RKO (cell line): ENCODE data around the gene PPIP5K2.
"Not testable (repeated sequence)": the region's sequence is repeated elsewhere in the genome, so short reads cannot be mapped to it uniquely, and the experiment has no call there.

ENCODE experiments used
- DNase-seq: peaks from one replicate; pipeline ENCODE4 v3.0.0-alpha.2; 2016; ENCODE audit warnings: low spot score

The PPIP5K2 gene

GRCh38 chr5:103119765-103120606 is at the start of gene PPIP5K2, which contains the start of gene GIN1:
Gene PPIP5K2, plus strand, starts transcription at chr5:103120301. Its CDS starts 9,289 bp downstream, at chr5:103129590.
Gene GIN1, minus strand, starts transcription at chr5:103120138. Its CDS starts 11,431 bp downstream, at chr5:103108707.
- DNase-seq = peak; percentile 98

GRCh38 chr5:103073500-103073899 is 46.6 kb upstream of the PPIP5K2 start:
- DNase-seq = not testable (repeated sequence)

DNA sequence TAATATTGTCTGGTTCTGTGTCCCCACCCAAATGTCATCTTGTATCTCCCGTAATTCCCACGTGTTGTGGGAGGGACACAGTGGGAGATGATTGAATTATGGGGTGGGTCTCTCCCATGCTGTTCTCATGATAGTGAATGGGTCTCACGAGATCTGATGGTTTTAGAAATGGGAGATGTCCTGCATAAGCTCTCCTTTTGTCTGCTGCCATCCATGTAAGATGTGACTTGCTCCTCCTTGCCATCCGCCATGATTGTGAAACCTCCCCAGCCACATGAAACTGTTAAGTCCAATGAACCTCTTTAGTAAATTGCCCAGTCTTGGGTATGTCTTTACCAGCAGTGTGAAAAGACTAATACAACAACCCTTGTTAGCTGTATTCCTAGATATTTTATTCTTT is 44.7 kb upstream of the PPIP5K2 start:
- DNase-seq = no peak

DNA sequence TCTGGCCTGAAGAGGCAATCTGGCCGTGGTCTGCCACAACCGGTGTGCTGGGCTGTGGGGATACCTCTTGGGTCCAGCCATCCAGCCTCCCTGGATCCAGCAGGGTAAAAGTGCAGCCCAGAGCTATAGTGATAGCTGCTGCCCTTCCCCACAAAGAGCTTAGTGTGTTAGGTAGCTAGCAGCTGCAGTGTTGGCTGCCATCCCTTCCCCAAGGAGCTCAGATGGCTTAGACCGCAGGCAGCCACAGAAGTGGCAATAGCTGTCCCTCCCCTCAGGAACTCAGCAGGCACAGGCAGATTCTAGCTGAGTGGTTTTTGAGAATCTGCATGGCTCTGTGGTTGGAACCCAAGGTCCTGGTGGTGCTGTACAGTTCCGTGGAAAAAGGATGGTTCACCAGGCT is 40.3 kb upstream of the PPIP5K2 start:
- no peak for DNase-seq

GRCh38 chr5:103086547-103086946 is 33.6 kb upstream of the PPIP5K2 start:
- no peak for DNase-seq

DNA sequence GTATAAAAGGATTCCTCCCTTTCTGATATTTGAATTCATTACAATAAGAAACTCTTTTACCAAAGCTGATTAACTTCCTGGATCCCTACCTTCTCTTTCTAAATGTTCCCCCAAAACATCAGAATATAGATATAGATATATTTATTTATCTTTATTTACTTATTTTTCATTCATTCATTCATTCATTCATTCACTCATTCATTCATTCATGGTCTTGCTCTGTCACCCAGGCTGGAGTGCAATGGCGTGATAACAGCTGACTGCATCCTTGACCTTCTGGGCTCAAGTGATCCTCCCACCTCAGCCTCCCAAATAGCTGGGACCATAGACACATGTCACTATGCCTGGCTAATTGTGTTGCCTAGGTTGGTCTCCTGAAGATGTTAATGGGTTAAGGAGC is 30.8 kb upstream of the PPIP5K2 start:
- DNase-seq = no peak

- no peak for DNase-seq
These were observed 29.3 kb upstream of the PPIP5K2 start for GRCh38 chr5:103090791-103091190.

DNA sequence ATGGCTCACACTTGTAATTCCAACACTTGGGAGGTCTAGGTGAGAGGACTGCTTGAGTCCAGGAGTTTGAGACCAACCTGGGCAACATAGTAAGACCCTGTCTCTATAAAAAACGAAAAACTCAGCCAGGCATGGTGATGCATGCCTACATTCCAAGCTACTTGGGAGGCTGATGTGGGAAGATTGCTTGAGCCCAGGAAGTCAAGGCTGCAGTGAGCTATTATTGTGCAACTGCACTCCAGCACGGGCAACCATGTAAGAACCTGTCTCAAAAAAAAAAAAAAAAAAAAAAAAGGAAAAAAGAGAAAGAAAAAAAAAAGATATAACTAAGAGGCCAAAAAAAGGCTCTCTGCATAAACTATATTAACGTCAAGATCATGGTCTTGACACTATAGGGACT is 27.4 kb upstream of the PPIP5K2 start:
- DNase-seq = no peak

- DNase-seq = no peak
These were observed 26.4 kb upstream of the PPIP5K2 start for GRCh38 chr5:103093727-103094126.

- DNase-seq = no peak
These were observed 25.4 kb upstream of the PPIP5K2 start for GRCh38 chr5:103094737-103095136.

- peak; percentile 7 for DNase-seq
These were observed 21.1 kb upstream of the PPIP5K2 start for GRCh38 chr5:103098993-103099392.

GRCh38 chr5:103101079-103101750 is 18.9 kb upstream of the PPIP5K2 start:
- no peak for DNase-seq

DNA sequence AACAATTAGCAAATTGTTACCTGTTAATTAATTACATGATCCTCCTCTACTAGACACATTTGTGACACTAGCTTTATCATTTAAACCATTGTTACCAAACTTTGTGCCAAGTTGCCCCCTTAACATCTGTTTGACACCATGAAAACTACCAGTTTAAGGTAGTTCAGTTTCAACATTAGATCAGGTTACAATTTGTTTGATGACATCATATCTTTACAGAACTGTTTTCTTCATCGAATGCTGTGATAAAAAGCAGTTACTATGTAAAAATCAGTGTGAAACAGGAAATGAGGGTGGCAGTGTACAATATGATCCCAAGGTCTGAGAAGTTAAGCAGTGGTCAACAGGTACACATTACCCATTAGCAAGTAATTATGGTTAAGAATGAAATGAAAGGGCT is 17.9 kb upstream of the PPIP5K2 start:
- no peak for DNase-seq

DNA sequence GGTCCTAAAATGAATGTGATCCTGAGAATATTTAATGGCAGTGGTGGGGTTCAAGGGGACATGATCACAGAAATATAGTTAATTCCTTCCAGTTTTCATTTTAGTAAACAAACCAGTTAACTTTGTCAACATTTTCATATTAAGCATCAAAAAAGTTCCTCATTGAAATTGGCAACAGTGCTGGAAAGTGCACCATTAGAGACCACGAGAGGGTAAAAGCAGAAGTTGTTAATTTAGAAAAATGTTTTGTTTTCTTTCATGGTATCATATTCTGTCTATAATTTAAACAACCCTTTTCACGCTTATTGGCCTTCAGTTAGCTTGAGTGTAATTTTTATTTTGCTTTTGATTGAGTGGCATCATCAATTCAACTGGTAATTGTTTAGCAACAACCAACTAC is 12.0 kb upstream of the PPIP5K2 start:
- no peak for DNase-seq

GRCh38 chr5:103109277-103109676 is 10.8 kb upstream of the PPIP5K2 start:
- no peak for DNase-seq

DNA sequence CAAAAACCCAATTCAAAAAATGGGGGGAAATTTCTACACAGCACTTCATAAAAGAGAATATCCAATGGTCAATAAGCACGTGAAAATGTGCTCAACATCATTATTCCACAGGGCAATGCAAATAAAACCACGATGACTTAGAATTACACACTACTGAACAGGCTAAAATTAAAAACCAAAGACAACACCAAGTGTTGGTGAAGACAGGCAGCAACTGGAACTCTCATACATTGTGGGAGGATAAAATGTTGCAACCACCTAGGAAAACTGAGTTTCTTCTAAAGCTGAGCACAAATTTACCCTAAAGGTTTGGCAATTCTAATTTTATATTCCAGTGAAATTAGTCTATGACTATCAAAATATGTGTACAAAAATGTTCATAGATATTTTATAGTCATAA is 9.7 kb upstream of the PPIP5K2 start:
- no peak for DNase-seq

DNA sequence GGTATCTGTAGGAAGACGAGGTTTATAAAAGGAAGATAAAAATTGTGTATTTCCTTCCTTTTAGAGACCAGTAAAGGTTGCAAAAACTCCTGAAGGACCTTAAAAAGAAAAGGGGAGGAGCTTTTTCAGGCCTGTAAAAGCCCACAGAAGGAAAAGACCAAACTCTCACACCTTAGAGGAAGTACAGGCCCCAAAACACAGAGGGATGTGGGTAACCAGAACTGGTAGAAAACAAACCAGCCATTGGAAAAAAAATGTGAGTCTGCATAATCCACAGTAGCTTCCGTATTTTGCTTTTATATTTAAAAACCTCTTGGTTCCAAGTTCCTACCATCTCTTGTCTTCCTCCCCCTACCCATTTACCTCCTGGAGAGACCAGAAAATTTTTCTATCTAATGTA is 8.6 kb upstream of the PPIP5K2 start:
- DNase-seq = no peak

GRCh38 chr5:103112910-103113309 is 7.2 kb upstream of the PPIP5K2 start:
- no peak for DNase-seq

GRCh38 chr5:103114440-103114839 is 5.7 kb upstream of the PPIP5K2 start:
- no peak for DNase-seq

DNA sequence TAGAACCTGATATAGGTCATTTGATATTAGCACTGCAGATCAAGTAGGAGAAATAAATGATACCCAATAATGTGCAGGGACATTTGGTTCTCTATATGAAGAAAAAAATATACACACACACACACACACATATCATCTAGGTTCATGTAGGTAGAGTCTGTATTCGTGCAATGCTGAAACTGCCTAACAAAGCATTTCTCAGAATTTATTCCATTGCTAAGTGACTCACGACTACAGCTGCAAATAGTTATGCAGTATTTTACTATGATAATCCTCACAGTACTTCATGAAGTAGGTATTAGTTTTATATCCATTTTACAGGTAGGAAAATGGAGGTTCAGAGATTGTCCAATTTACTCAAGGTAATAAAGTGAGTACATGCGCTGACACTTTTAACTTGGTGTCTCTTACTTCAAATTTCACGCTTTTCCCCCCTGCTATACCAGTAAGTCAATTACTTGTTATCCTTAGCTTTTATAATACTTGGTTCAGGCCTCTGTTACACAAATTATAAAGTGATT is 2.6 kb upstream of the PPIP5K2 start:
- DNase-seq = peak; percentile 15

- DNase-seq = peak; percentile 43
These were observed 884 bp upstream of the PPIP5K2 start for GRCh38 chr5:103119070-103119764.

DNA sequence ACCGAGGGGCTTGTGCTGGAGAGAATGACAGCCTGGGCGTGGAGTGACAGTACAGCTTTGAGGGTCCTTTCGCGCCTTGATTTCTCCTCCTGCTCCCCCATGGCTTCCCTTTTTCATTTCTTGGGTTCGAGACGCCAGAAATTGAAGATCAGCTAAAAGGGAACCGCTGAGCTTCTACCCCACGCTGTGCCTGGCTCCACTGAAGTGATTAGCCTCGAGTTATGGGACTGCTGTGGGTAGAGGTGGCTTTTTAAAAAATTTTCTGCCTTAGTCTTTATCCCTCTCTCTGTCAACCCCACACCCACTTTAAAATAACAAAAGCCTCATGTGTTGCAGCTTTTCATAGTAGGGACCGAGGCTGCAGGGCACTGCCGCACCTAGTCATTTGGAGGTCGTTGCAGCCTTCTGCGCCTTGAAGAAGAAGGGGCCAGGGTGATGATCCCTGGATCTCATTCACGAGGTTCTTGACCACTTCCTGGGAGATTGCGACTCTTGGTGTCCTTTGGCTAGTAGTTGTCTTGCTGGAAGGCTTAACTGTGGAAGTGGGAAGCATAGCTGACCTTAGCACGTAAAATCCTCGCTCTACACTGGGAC is 603 bp downstream of the PPIP5K2 start:
- peak; percentile 65 for DNase-seq
